ENCODE data around the gene CYRIA. TPM values are rescaled to one million over a fixed set of nuclear protein-coding genes. Genes with fewer than 3 reads are reported as not detected.

CYRIA gene
- total and polyA plus RNA-seq, 11 donors, result 0.86 to 19.9 (median 2.7) TPM

DNA sequence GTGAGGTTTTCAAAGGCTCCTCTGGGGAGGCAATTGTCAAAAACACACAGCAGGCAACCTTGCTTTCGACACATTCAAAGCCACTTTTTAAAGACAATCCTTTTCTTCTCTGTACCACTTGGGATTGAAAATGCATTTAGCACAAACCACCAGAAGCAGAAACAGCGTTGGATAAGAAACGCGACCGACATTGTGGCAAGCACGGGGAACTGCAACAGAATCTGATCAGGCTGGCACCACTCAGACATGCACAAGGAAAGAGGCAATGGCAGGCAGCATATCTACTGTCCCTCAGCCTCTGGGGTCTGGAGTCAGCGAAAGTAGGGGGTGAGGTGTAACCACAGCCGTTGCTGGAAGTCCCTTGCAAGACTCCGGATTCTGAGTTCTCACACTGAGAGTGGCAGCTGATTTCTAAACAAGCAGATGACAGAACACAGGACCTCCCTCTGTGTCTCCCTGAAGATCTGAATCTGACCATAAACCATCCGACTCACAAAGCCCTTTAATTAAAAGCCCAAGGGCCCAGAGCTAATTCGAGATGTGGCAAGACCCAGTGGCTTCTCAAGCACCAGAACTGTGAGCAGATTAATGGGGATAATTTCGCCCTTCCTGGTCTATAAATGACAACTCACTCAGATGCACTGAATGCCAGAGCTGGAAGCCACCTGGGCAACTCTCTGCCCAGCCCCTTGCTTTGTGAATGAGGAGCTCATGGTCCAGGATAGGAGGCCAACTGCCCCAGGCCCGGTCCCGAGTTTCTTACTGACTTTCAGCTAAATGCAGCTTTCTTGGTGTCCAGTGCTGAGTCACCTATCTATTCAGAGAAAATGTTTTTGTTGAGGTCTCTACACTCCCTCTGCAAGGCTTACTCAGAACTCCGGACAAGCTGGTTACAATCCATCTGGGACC is 29.6 kb downstream of the CYRIA start:
- Histone ChIP-seq H3K27ac (no peak overlapping the region), H3K36me3 (peaks cover 0 to 13% (median 0%) of the 10 kb centered on the region in 9 donors), H3K4me3 (no peak overlapping the region), H3K9me3 (no peaks in the 10 kb centered on the region), H3K4me1 (peaks cover 0 to 71% (median 12%) of the 10 kb centered on the region in 12 donors), H3K27me3 (no peaks in the 10 kb centered on the region)
- intact Hi-C loops (cut with DNase I), result no loop called here
- ATAC-seq (peak in 1 of 4 donors; percentile 28), DNase-seq (no peak)
- TF ChIP-seq POLR2A (IDR thresholded peaks at IDR 0.05), result no peak
- TF ChIP-seq, protein P1, sequence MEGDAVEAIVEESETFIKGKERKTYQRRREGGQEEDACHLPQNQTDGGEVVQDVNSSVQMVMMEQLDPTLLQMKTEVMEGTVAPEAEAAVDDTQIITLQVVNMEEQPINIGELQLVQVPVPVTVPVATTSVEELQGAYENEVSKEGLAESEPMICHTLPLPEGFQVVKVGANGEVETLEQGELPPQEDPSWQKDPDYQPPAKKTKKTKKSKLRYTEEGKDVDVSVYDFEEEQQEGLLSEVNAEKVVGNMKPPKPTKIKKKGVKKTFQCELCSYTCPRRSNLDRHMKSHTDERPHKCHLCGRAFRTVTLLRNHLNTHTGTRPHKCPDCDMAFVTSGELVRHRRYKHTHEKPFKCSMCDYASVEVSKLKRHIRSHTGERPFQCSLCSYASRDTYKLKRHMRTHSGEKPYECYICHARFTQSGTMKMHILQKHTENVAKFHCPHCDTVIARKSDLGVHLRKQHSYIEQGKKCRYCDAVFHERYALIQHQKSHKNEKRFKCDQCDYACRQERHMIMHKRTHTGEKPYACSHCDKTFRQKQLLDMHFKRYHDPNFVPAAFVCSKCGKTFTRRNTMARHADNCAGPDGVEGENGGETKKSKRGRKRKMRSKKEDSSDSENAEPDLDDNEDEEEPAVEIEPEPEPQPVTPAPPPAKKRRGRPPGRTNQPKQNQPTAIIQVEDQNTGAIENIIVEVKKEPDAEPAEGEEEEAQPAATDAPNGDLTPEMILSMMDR (IDR thresholded peaks at IDR 0.05), result no peak
- WGBS, 4 donors, result 49 to 63% (median 58%) methylated on average over 15 of the region's 15 CpGs

DNA sequence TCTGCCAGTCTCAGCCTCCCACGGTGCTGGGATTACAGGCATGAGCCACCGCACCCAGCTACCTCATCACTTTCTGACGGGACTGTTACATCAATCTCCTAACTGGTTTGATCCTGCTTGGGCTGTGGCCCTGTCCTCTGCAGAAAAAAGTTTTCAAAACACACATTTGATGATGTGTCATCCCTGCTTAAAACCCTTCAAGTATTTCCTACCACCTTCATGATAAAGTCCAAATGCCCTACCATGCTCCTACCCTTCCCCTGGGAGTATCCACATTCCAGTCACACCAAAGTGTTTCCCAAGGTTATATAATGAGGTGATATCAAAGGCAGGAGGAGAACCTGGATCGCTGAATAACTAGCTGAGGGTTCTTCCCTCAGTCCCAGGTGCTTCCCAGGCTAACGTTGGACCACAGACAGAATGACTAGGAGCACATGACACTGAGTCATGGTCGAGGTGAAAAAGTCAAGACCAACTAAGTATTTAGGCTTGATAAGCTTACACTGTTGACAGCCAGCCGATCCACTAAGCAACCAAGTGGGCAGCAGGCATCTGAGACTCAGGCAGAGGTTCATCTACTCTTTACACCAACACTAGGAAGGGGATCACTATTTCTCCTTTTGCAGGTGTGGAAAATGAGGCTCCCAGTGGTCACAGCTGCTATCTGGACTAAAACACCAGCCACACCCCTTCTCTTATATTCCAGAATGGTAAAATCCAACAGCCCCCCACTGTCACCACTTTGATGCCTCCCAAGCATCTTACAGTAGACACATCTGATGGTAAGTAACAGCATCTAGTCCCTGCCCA is 31.8 kb downstream of the CYRIA start:
- ATAC-seq (peak in 3 of 4 donors; percentile 14 to 54 (median 52)), DNase-seq (no peak)
- H3K36me3 ChIP-seq, result peaks cover 0 to 9% (median 0%) of the 10 kb centered on the region in 9 donors
- peaks cover 0 to 72% (median 7%) of the 10 kb centered on the region in 12 donors for H3K4me1 ChIP-seq
- peak overlapping the region in 1 of 12 donors; percentile 15 for H3K27ac ChIP-seq
- TF ChIP-seq, protein P1 (IDR thresholded peaks at IDR 0.05), result no peak
- TF ChIP-seq POLR2A (IDR thresholded peaks at IDR 0.05), result no peak
- H3K9me3 ChIP-seq, result no peaks in the 10 kb centered on the region
- 63 to 78% (median 71%) methylated on average over 7 of the region's 7 CpGs for WGBS, 4 donors
- H3K4me3 ChIP-seq, result no peak overlapping the region
- intact Hi-C loops (cut with DNase I), result loop anchor here in 1 of 10 donors (5.0 kb wide), 1 partner anchor 33 kb away; the partner anchor contains the start of gene CYRIA
- H3K27me3 ChIP-seq, result no peaks in the 10 kb centered on the region

DNA sequence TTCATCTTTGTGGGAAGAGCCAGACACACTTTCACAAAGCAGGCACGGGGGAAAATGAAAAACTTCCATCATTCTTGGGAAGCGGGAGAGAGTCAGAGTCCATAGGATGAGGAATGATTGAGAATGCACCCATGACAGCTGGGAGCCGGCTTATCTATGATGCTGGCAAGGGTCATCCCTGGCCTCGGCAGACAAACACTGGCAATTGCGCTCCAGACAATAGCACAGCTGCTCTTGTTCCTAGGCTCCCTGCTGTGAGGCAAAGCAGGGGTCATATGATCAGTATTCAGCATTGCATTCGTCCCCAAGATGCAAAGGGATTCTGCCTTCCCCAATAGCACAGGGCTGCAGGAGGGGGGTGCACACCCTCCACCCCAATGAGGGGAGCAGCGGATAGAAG is 33.0 kb downstream of the CYRIA start:
- Histone ChIP-seq H3K4me1 (peaks cover 0 to 77% (median 9%) of the 10 kb centered on the region in 12 donors), H3K4me3 (no peak overlapping the region), H3K9me3 (no peaks in the 10 kb centered on the region), H3K27ac (no peak overlapping the region), H3K27me3 (no peaks in the 10 kb centered on the region), H3K36me3 (peaks cover 0 to 7% (median 0%) of the 10 kb centered on the region in 9 donors)
- no peak for DNase-seq
- 56 to 85% (median 72%) methylated on average over 7 of the region's 7 CpGs for WGBS, 4 donors
- ATAC-seq, result no peak
- intact Hi-C loops (cut with DNase I), result loop anchor here in 1 of 10 donors (5.0 kb wide), 1 partner anchor 35 kb away; the partner anchor contains the start of gene CYRIA
- TF ChIP-seq, protein P1 (IDR thresholded peaks at IDR 0.05), result no peak
- TF ChIP-seq POLR2A (IDR thresholded peaks at IDR 0.05), result no peak

Measured in heart left ventricle (tissue), 16 donors.